ENCODE measurements around the gene TULP4.

The TULP4 gene

GRCh38 chr6:158499601-158500000 lies 187.3 kb downstream of the TULP4 start:
- ChIA-PET CTCF (interaction anchor here (0.8 to 1.9 kb wide), 4 partner anchors 49 to 479 kb away, joined by 3 to 5 read pairs (median 4); no protein-coding TSS in a partner anchor), POLR2A (no interaction called here)
- TF ChIP-seq YY1 (tag by site-specific recombination; IDR thresholded peaks at IDR 0.05) (no peak), PRDM6 (tag by site-specific recombination; IDR thresholded peaks at IDR 0.05) (no peak), PRDM1 (tag by site-specific recombination; IDR thresholded peaks at IDR 0.05) (no peak), ZNF843 (tag by site-specific recombination; IDR thresholded peaks at IDR 0.05) (no peak), ZNF2 (tag by site-specific recombination; IDR thresholded peaks at IDR 0.05) (no peak)
- TF ChIP-seq, protein P1, sequence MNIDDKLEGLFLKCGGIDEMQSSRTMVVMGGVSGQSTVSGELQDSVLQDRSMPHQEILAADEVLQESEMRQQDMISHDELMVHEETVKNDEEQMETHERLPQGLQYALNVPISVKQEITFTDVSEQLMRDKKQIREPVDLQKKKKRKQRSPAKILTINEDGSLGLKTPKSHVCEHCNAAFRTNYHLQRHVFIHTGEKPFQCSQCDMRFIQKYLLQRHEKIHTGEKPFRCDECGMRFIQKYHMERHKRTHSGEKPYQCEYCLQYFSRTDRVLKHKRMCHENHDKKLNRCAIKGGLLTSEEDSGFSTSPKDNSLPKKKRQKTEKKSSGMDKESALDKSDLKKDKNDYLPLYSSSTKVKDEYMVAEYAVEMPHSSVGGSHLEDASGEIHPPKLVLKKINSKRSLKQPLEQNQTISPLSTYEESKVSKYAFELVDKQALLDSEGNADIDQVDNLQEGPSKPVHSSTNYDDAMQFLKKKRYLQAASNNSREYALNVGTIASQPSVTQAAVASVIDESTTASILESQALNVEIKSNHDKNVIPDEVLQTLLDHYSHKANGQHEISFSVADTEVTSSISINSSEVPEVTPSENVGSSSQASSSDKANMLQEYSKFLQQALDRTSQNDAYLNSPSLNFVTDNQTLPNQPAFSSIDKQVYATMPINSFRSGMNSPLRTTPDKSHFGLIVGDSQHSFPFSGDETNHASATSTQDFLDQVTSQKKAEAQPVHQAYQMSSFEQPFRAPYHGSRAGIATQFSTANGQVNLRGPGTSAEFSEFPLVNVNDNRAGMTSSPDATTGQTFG (tag by site-specific recombination; IDR thresholded peaks at IDR 0.05; ENCODE audit: borderline replicate concordance) = no peak
- Histone ChIP-seq H3K9me3 (ENCODE audit: control insufficient read depth, insufficient read depth, low read depth, low read length) (no peaks in the 10 kb centered on the region), H3K4me1 (ENCODE audit: control insufficient read depth, insufficient read depth, low read length) (no peaks in the 10 kb centered on the region), H3K36me3 (ENCODE audit: control insufficient read depth in 2 of 2, insufficient read depth in 1 of 2, low read length in 2 of 2) (peaks cover 13 to 79% of the 10 kb centered on the region in 2 experiments; a peak in 2 of 3 replicates), H3K27ac (ENCODE audit: extremely low read depth, low read depth, low read length) (no peak overlapping the region), H3K4me3 (ENCODE audit: low read depth, low read length) (no peak overlapping the region)

DNA sequence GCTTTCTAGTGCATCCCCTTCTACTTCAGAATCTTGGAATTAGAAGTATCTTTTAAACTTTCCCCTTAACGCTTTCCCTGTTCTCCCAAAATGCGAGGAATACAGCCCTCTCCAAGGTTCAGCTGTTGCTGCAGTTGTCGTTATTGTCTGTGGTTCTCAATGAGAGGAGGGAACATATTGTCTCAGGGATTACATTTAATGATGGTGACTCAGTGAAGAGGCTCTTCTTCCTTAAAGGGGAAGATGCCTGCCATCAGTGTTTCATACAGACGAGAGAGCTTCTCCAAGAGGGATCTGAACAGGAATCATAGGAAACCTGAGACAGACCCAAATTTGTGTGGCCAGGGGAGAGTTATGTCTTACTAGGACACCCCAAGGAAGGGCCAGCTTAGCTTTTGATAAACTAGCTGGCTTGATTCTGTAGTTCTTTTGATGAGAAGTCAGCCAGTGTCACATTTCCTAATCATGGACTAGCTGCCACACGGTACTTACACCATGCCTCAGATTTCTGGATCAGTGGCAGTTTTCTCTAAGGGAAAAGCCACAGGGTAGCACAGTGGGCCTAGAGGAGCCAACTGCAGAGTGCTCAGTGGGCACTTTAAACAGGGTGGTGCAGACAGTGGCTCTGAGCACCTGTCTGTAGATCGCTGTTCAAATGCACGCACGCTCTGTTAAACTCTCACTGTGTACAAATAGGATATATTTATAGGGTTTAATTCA lies 187.9 kb downstream of the TULP4 start:
- ChIA-PET POLR2A (no interaction called here), CTCF (interaction anchor here (0.8 to 1.9 kb wide), 6 partner anchors 9 to 479 kb away, joined by 3 to 8 read pairs (median 4); no protein-coding TSS in a partner anchor)
- no peak overlapping the region for H3K27ac ChIP-seq (ENCODE audit: extremely low read depth, low read depth, low read length)
- no peak for TF ChIP-seq ZFP3 (tag by site-specific recombination; IDR thresholded peaks at IDR 0.05; ENCODE audit: low read depth)
- TF ChIP-seq ZNF596 (tag by site-specific recombination; IDR thresholded peaks at IDR 0.05) = no peak
- no peak for TF ChIP-seq ZNF112 (tag by site-specific recombination; IDR thresholded peaks at IDR 0.05)
- no peak for TF ChIP-seq ZIC2 (tag by site-specific recombination; IDR thresholded peaks at IDR 0.05)
- TF ChIP-seq, protein P2, sequence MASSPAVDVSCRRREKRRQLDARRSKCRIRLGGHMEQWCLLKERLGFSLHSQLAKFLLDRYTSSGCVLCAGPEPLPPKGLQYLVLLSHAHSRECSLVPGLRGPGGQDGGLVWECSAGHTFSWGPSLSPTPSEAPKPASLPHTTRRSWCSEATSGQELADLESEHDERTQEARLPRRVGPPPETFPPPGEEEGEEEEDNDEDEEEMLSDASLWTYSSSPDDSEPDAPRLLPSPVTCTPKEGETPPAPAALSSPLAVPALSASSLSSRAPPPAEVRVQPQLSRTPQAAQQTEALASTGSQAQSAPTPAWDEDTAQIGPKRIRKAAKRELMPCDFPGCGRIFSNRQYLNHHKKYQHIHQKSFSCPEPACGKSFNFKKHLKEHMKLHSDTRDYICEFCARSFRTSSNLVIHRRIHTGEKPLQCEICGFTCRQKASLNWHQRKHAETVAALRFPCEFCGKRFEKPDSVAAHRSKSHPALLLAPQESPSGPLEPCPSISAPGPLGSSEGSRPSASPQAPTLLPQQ (tag by site-specific recombination; IDR thresholded peaks at IDR 0.05) = no peak
- no peak for TF ChIP-seq ZNF221 (tag by site-specific recombination; IDR thresholded peaks at IDR 0.05; ENCODE audit: borderline replicate concordance)
- TF ChIP-seq ZBTB48 (tag by site-specific recombination; IDR thresholded peaks at IDR 0.05) = no peak
- TF ChIP-seq ZNF266 (tag by site-specific recombination; IDR thresholded peaks at IDR 0.05; ENCODE audit: low read depth) = no peak
- peaks cover 9 to 79% of the 10 kb centered on the region in 2 experiments; a peak in 2 of 3 replicates for H3K36me3 ChIP-seq (ENCODE audit: control insufficient read depth in 2 of 2, insufficient read depth in 1 of 2, low read length in 2 of 2)
- H3K4me3 ChIP-seq (ENCODE audit: low read depth, low read length) = no peak overlapping the region
- no peaks in the 10 kb centered on the region for H3K9me3 ChIP-seq (ENCODE audit: control insufficient read depth, insufficient read depth, low read depth, low read length)
- H3K4me1 ChIP-seq (ENCODE audit: control insufficient read depth, insufficient read depth, low read length) = no peaks in the 10 kb centered on the region

Data from HEK293 (cell line).